CD8-positive, alpha-beta memory T cell (primary cell): ENCODE measurements around the gene TSPEAR. TPM values are rescaled to one million over a fixed set of nuclear protein-coding genes. Genes with fewer than 3 reads are reported as not detected.

Experiments used
- CTCF ChIA-PET: fragments of 350-600 bp; sonication (Branson Sonifier 250); formaldehyde crosslinking; loops from one replicate; lab custom pipeline; 2021; ENCODE audit warnings: antibody characterized with exemption; lab: Charles Lee
- POLR2A ChIA-PET: fragments of 350-600 bp; sonication (Branson Sonifier 250); formaldehyde crosslinking; loops from one replicate; lab custom pipeline; 2021; ENCODE audit warnings: antibody characterized with exemption; lab: Charles Lee
- DNase-seq, 5 donors: peaks; one replicate each; pipeline versions ENCODE4 v3.0.0 to v3.0.0-alpha.2; 2020 to 2022; ENCODE audit warnings: mixed read lengths in 1 of 5
- H3K27ac ChIP-seq: one replicate; pipeline ENCODE4 v1.7.0; 2013; ENCODE audit warnings: low read depth, mild to moderate bottlenecking, low read length, moderate library complexity
- H3K27me3 ChIP-seq: 2 replicates; pipeline ENCODE4 v1.7.0; 2013; ENCODE audit warnings: low read length, mild to moderate bottlenecking; ENCODE audit not compliant: insufficient read depth, poor library complexity, severe bottlenecking
- H3K36me3 ChIP-seq: 2 replicates; pipeline ENCODE4 v1.7.0; 2013; ENCODE audit warnings: mild to moderate bottlenecking, low read length, moderate library complexity; ENCODE audit not compliant: insufficient read depth
- H3K4me1 ChIP-seq: 2 replicates; pipeline ENCODE4 v1.7.0; 2013; ENCODE audit warnings: mild to moderate bottlenecking, low read length, moderate library complexity; ENCODE audit not compliant: insufficient read depth
- H3K4me3 ChIP-seq: 2 replicates; pipeline ENCODE4 v1.7.0; 2013; ENCODE audit warnings: mild to moderate bottlenecking, low read length
- H3K9me3 ChIP-seq: 2 replicates; pipeline ENCODE4 v1.7.0; 2013; ENCODE audit warnings: mild to moderate bottlenecking, low read length
- H3K27ac Mint-ChIP-seq, 8 donors: one replicate each; pipeline ENCODE4 v1.8.0; 2020 to 2021; ENCODE audit warnings: mixed read lengths in 8 of 8, mild to moderate bottlenecking in 6 of 8, inconsistent platforms in 3 of 8, moderate library complexity in 3 of 8
- H3K27me3 Mint-ChIP-seq, 2 donors: one replicate each; pipeline ENCODE4 v1.8.0; 2020 to 2021; ENCODE audit warnings: mixed read lengths in 2 of 2, mild to moderate bottlenecking in 1 of 2, moderate library complexity in 1 of 2
- H3K36me3 Mint-ChIP-seq, 3 donors: one replicate each; pipeline ENCODE4 v1.8.0; 2020 to 2021; ENCODE audit warnings: mixed read lengths in 3 of 3, inconsistent platforms in 1 of 3, mild to moderate bottlenecking in 1 of 3
- H3K4me1 Mint-ChIP-seq, 3 donors: one replicate each; pipeline ENCODE4 v1.8.0; 2020 to 2021; ENCODE audit warnings: mixed read lengths in 3 of 3, inconsistent platforms in 1 of 3, mild to moderate bottlenecking in 1 of 3
- H3K4me3 Mint-ChIP-seq, 7 donors: one replicate each; pipeline ENCODE4 v1.8.0; 2020 to 2021; ENCODE audit warnings: mixed read lengths in 7 of 7, mild to moderate bottlenecking in 6 of 7, moderate library complexity in 4 of 7, inconsistent platforms in 2 of 7
- H3K9me3 Mint-ChIP-seq, 5 donors: one replicate each; pipeline ENCODE4 v1.8.0; 2020 to 2022; ENCODE audit warnings: mixed read lengths in 5 of 5, mild to moderate bottlenecking in 3 of 5, moderate library complexity in 2 of 5, inconsistent platforms in 1 of 5
- polyA plus RNA-seq: library from polyadenylated mRNA; unstranded; fragments of 300-500 nt; fragmentation: Illumina TruSeq; gene quantifications from one replicate; pipeline ENCODE4 v1.2.3, GENCODE V29; 2021
- total RNA-seq, 2 experiments: library from RNA; stranded (reverse); gene quantifications; one replicate each; pipeline ENCODE4 v1.2.3, GENCODE V29; 2021

The TSPEAR gene
- total and polyA plus RNA-seq, 3 experiments from 2014 or later, result 0.05 TPM; not detected in 2

DNA sequence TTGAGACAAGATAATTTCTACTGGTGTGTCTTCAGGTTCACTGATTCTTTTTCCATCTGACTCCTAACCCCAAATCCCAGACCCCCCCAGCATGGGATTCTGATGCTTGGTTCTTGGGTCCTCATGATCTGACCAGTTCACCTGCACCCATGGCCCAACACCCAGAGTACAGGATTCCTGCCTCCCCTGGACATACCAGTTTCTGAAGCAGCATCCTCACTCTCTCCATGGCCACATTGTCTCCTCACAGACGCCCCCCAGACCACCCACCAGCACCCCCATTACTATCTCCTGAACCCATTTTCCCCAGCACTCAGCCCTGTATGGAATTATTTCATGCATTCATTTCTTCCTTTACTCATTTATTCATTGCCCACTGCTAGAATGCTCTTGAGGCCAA, 54.5 kb downstream of the TSPEAR start:
- Histone ChIP-seq H3K27ac (peak overlapping the region; percentile 67), H3K36me3 (no peaks in the 10 kb centered on the region), H3K4me1 (peaks cover 68% of the 10 kb centered on the region), H3K9me3 (peaks cover 9% of the 10 kb centered on the region), H3K27me3 (no peaks in the 10 kb centered on the region), H3K4me3 (peak overlapping the region; percentile 49)
- ChIA-PET CTCF (interaction anchor here (0.7 to 2.1 kb wide), 8 partner anchors 27 to 146 kb away, joined by 3 to 11 read pairs (median 4); no protein-coding TSS in a partner anchor), POLR2A (interaction anchor here (0.7 to 1.8 kb wide), 6 partner anchors 12 to 145 kb away, joined by 3 to 23 read pairs (median 4); partner anchors contain the start of gene UBE2G2)
- H3K27ac Mint-ChIP-seq, result peak overlapping the region; percentile 91 to 99 (median 96)
- H3K9me3 Mint-ChIP-seq, result peaks cover 11 to 25% (median 15%) of the 10 kb centered on the region in 5 donors
- H3K27me3 Mint-ChIP-seq, result peaks cover 0 to 4% of the 10 kb centered on the region in 2 donors
- H3K36me3 Mint-ChIP-seq, result peaks cover 4 to 18% (median 13%) of the 10 kb centered on the region in 3 donors
- DNase-seq, result no peak
- H3K4me3 Mint-ChIP-seq, result peak overlapping the region; percentile 37 to 85 (median 67)
- H3K4me1 Mint-ChIP-seq, result peaks cover 67 to 77% (median 72%) of the 10 kb centered on the region in 3 donors

- H3K27me3 ChIP-seq, result no peaks in the 10 kb centered on the region
- ChIA-PET CTCF (interaction anchor here (0.9 to 1.1 kb wide), 2 partner anchors 88 to 144 kb away, joined by 3 read pairs; no protein-coding TSS in a partner anchor), POLR2A (interaction anchor here (0.8 kb wide), 1 partner anchor 27 kb away, joined by 3 read pairs; no protein-coding TSS in a partner anchor)
- peak in 1 of 5 donors; percentile 64 for DNase-seq
- no peak within 1 kb of the TSS for H3K27ac ChIP-seq
- peaks cover 9% of the 10 kb centered on the region for H3K9me3 ChIP-seq
- H3K36me3 ChIP-seq, result no peaks in the 10 kb centered on the region
- H3K36me3 Mint-ChIP-seq, result peaks cover 3 to 14% (median 13%) of the 10 kb centered on the region in 3 donors
- peaks cover 63% of the 10 kb centered on the region for H3K4me1 ChIP-seq
- H3K4me3 Mint-ChIP-seq, result peak within 1 kb of the TSS; percentile 64 to 79 (median 71)
- peak within 1 kb of the TSS; percentile 84 to 98 (median 95) for H3K27ac Mint-ChIP-seq
- H3K9me3 Mint-ChIP-seq, result peaks cover 11 to 25% (median 14%) of the 10 kb centered on the region in 5 donors
- no peak within 1 kb of the TSS for H3K4me3 ChIP-seq
- H3K27me3 Mint-ChIP-seq, result peaks cover 0 to 4% of the 10 kb centered on the region in 2 donors
- peaks cover 59 to 74% (median 70%) of the 10 kb centered on the region in 3 donors for H3K4me1 Mint-ChIP-seq
These were observed 56.7 kb downstream of the TSPEAR start, which contains the start of gene KRTAP12-4 for GRCh38 chr21:44654576-44655175. Gene KRTAP12-4, minus strand, starts transcription at chr21:44654659. Its CDS starts 45 bp downstream, at chr21:44654614.

- no peak overlapping the region for H3K4me3 ChIP-seq
- H3K9me3 Mint-ChIP-seq, result peaks cover 11 to 25% (median 14%) of the 10 kb centered on the region in 5 donors
- CTCF ChIA-PET, result interaction anchor here (1.1 to 1.3 kb wide), 2 partner anchors 35 to 143 kb away, joined by 3 to 5 read pairs; no protein-coding TSS in a partner anchor
- no peaks in the 10 kb centered on the region for H3K27me3 ChIP-seq
- DNase-seq, result peak; percentile 56 to 88 (median 85)
- H3K27me3 Mint-ChIP-seq, result peaks cover 0 to 4% of the 10 kb centered on the region in 2 donors
- peaks cover 51 to 66% (median 62%) of the 10 kb centered on the region in 3 donors for H3K4me1 Mint-ChIP-seq
- peaks cover 3 to 14% (median 13%) of the 10 kb centered on the region in 3 donors for H3K36me3 Mint-ChIP-seq
- H3K36me3 ChIP-seq, result no peaks in the 10 kb centered on the region
- peaks cover 56% of the 10 kb centered on the region for H3K4me1 ChIP-seq
- no peak overlapping the region for H3K27ac ChIP-seq
- peak overlapping the region; percentile 55 to 79 (median 71) for H3K4me3 Mint-ChIP-seq
- peak overlapping the region; percentile 84 to 98 (median 95) for H3K27ac Mint-ChIP-seq
- H3K9me3 ChIP-seq, result peaks cover 9% of the 10 kb centered on the region
- POLR2A ChIA-PET, result interaction anchor here (0.7 to 1.3 kb wide), 2 partner anchors 35 to 274 kb away, joined by 4 to 6 read pairs; no protein-coding TSS in a partner anchor
These were observed 57.5 kb downstream of the TSPEAR start for GRCh38 chr21:44653656-44654575.

- H3K4me1 Mint-ChIP-seq, result peaks cover 43 to 58% (median 54%) of the 10 kb centered on the region in 3 donors
- peak overlapping the region; percentile 84 to 98 (median 95) for H3K27ac Mint-ChIP-seq
- H3K27ac ChIP-seq, result no peak overlapping the region
- POLR2A ChIA-PET, result interaction anchor here (0.7 to 1.3 kb wide), 2 partner anchors 34 to 274 kb away, joined by 4 to 6 read pairs; no protein-coding TSS in a partner anchor
- DNase-seq, result peak in 1 of 5 donors; percentile 20
- peaks cover 0 to 2% of the 10 kb centered on the region in 2 donors for H3K27me3 Mint-ChIP-seq
- CTCF ChIA-PET, result interaction anchor here (1.3 kb wide), 1 partner anchor 34 kb away, joined by 5 read pairs; no protein-coding TSS in a partner anchor
- H3K9me3 ChIP-seq, result peaks cover 9% of the 10 kb centered on the region
- peaks cover 11 to 25% (median 14%) of the 10 kb centered on the region in 5 donors for H3K9me3 Mint-ChIP-seq
- peaks cover 3 to 14% (median 13%) of the 10 kb centered on the region in 3 donors for H3K36me3 Mint-ChIP-seq
- H3K4me1 ChIP-seq, result peaks cover 48% of the 10 kb centered on the region
- H3K36me3 ChIP-seq, result no peaks in the 10 kb centered on the region
- H3K27me3 ChIP-seq, result no peaks in the 10 kb centered on the region
- H3K4me3 ChIP-seq, result no peak overlapping the region
- H3K4me3 Mint-ChIP-seq, result no peak overlapping the region
These were observed 58.2 kb downstream of the TSPEAR start for GRCh38 chr21:44653123-44653522.

- Mint-ChIP-seq H3K36me3 (peaks cover 0 to under 1% (median under 1%) of the 10 kb centered on the region in 3 donors), H3K4me3 (no peak overlapping the region), H3K4me1 (peaks cover 23 to 45% (median 39%) of the 10 kb centered on the region in 3 donors), H3K9me3 (peaks cover 0 to 11% (median 7%) of the 10 kb centered on the region in 5 donors), H3K27ac (peak overlapping the region in 5 of 8 donors; percentile 33 to 79 (median 73)), H3K27me3 (no peaks in the 10 kb centered on the region)
- Histone ChIP-seq H3K36me3 (no peaks in the 10 kb centered on the region), H3K27ac (no peak overlapping the region), H3K27me3 (no peaks in the 10 kb centered on the region), H3K9me3 (peaks cover 1% of the 10 kb centered on the region), H3K4me3 (no peak overlapping the region), H3K4me1 (peaks cover 30% of the 10 kb centered on the region)
- CTCF ChIA-PET, result no interaction called here
- POLR2A ChIA-PET, result no interaction called here
- DNase-seq, result no peak
These were observed 60.2 kb downstream of the TSPEAR start for GRCh38 chr21:44650973-44651675.

DNA sequence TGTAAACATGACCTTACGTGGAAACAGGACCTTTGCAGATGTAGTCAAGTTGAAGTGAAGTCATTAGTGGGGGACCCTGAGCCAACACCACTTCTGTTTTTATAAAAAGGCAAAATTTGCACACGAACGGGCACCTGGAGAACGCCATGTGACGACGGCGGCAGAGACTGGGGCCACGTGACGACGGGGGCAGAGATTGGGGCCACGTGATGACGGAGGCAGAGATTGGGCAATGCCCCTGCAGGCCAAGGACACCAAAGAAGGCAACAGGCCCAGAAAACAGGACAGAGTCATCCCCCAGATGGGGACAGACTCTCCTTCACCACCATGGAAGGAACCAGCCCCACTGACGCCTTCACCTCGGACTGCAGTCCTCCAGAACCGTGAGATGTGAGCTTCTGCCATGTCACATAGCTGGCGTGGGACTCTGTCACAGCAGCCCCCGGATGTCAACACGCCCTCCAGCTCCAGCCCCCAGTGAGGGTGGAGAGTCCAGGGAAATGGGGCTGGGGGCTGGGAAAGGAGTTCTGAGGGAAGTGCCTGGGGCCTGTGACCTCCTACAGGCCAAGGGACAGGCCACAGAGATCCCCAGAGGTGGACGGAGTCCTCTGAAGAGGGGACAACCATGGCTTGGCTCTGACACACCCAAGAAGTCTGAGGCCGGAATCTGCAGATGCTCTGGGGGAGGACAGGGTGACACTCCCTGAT, 61.0 kb downstream of the TSPEAR start:
- Histone ChIP-seq H3K9me3 (no peaks in the 10 kb centered on the region), H3K27ac (no peak overlapping the region), H3K4me1 (peaks cover 23% of the 10 kb centered on the region), H3K27me3 (no peaks in the 10 kb centered on the region), H3K4me3 (no peak overlapping the region), H3K36me3 (no peaks in the 10 kb centered on the region)
- POLR2A ChIA-PET, result no interaction called here
- no peaks in the 10 kb centered on the region for H3K36me3 Mint-ChIP-seq
- peaks cover 20 to 38% (median 34%) of the 10 kb centered on the region in 3 donors for H3K4me1 Mint-ChIP-seq
- no peak overlapping the region for H3K4me3 Mint-ChIP-seq
- CTCF ChIA-PET, result interaction anchor here (1.4 kb wide), 1 partner anchor 140 kb away, joined by 4 read pairs; no protein-coding TSS in a partner anchor
- H3K27ac Mint-ChIP-seq, result peak overlapping the region in 4 of 8 donors; percentile 22 to 78 (median 54)
- H3K27me3 Mint-ChIP-seq, result no peaks in the 10 kb centered on the region
- peaks cover 0 to 10% (median 9%) of the 10 kb centered on the region in 5 donors for H3K9me3 Mint-ChIP-seq
- DNase-seq, result no peak
